ENCODE results near the gene ATXN7. TPM values are rescaled to one million over a fixed set of nuclear protein-coding genes. Genes with fewer than 3 reads are reported as not detected.

Gene ATXN7
- 10 to 100 TPM; 17.5 to 26.8 (median 20.4) TPM for polyA plus RNA-seq (ENCODE audit: insufficient read length in 4 of 4)

- peak in 3 of 4 donors; percentile 16 to 47 (median 35) for DNase-seq (ENCODE audit: low read depth in 4 of 4, low spot score in 3 of 4)
These were observed at the start of gene ATXN7, which contains the start of gene THOC7 for GRCh38 chr3:63863150-63864007. ATXN7 (plus strand) TSS chr3:63863867; CDS start chr3:63912599, 48,732 bp downstream. THOC7 (minus strand) TSS chr3:63863805; CDS start chr3:63863790, 15 bp downstream.

GRCh38 chr3:63814237-63814636 is 49.4 kb upstream of the ATXN7 start:
- DNase-seq (ENCODE audit: low read depth in 4 of 4, low spot score in 3 of 4) = no peak

DNA sequence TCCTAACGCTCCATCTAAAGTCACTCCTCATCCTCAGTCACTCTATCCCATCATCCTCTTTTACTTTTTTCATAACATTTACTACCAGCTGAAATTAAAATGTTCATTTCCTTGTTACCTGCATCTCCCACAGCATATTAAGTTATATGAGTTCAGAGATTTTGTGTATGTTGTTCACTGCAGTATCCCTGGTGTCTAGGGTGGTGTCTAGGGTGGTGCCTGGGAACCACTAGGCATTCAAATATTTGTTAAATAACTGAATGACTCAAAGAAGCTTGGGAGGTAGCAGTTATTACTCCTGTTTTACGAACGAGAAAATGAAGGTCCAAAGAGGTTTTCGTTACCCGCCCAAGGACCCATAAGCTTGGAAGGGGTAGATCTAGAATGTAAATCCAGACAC is 46.4 kb upstream of the ATXN7 start:
- DNase-seq (ENCODE audit: low read depth in 4 of 4, low spot score in 3 of 4) = no peak

- peak; percentile 6 to 27 (median 20) for DNase-seq (ENCODE audit: low read depth in 4 of 4, low spot score in 3 of 4)
These were observed 45.2 kb upstream of the ATXN7 start for GRCh38 chr3:63818282-63819150.

GRCh38 chr3:63819151-63819398 is 44.6 kb upstream of the ATXN7 start, which contains the start of gene C3orf49:
C3orf49 (plus strand) TSS chr3:63819299; CDS start chr3:63819472, 173 bp downstream.
- no peak for DNase-seq (ENCODE audit: low read depth in 4 of 4, low spot score in 3 of 4)

DNA sequence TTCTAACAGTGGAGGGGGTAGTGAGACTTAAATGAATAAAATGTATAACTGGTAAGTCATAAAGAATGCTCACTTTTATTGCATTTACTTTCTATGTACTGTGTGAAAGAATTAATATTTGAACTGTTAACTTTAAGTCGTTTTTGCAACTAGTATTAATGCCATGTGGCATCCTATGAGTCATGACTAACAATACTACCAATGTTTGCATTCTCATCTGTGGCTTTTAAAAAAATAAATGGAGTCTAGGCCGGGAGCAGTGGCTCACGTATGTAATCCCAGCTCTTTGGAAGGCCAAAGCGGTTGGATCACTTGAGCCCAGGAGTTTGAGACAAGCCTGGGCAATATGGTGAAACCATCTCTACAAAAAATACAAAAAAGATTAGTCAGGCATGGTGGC is 39.4 kb upstream of the ATXN7 start:
- DNase-seq (ENCODE audit: low read depth in 4 of 4, low spot score in 3 of 4) = no peak

DNA sequence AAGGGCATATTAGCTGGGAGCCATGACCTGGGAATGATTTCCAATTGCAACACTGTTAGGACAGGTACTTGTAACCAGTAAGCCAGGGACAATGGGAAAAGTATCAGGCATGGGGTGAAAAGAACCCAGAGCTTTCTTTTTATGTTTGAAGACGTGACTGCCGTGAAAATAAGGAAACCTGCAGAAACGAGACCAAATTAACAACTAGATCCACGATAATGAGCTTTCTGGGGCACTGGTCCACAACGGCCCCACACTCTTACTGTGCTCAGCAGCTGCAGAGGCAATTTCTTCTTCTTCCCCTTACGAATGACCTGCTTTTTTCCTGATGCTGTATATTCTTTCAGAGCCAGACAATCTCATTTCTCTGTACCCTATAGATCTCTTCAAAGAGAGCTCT is 33.1 kb upstream of the ATXN7 start:
- no peak for DNase-seq (ENCODE audit: low read depth in 4 of 4, low spot score in 3 of 4)

DNA sequence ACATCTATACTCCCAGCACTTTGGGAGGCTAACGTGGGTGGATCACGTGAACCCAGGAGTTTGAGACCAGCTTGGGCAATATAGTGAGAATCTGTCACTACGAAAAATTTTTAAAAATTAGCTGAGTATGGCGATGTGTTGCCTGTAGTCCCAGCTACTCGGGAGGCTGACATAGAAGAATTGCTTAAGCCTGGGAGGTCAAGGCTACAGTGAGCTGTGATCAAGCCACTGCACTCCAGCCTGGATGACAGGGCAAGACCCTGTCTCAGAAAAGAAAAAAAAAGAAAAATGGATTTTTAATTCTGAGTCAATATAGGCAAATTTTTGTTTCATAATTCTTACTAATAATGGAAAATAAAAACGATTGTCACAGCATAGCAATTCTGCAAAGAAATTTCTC is 31.3 kb upstream of the ATXN7 start:
- DNase-seq (ENCODE audit: low read depth in 4 of 4, low spot score in 3 of 4) = no peak

- DNase-seq (ENCODE audit: low read depth in 4 of 4, low spot score in 3 of 4) = no peak
These were observed 22.0 kb upstream of the ATXN7 start for GRCh38 chr3:63841704-63842103.

GRCh38 chr3:63842127-63842526 is 21.5 kb upstream of the ATXN7 start:
- DNase-seq (ENCODE audit: low read depth in 4 of 4, low spot score in 3 of 4) = no peak

DNA sequence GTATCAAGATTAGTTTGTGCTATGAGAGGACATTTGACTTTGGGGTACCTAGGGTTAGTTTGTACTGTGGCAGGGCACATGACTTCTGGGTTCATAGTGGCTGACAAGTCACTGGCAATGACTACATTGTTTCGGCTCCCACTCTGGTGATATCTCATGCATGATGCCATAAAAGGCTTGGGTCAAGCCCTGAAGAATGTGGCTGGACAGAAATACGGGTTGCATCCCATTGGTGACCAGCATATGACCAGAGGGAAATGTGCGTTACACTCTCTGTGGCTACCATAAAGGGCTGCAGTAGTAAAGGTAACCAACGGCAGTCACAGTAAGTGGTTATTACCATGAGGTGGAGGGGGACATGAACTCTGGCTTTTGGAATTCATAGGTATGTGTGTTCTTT is 18.5 kb upstream of the ATXN7 start:
- DNase-seq (ENCODE audit: low read depth in 4 of 4, low spot score in 3 of 4) = no peak

GRCh38 chr3:63847718-63848450 is 15.8 kb upstream of the ATXN7 start:
- DNase-seq (ENCODE audit: low read depth in 4 of 4, low spot score in 3 of 4) = no peak

DNA sequence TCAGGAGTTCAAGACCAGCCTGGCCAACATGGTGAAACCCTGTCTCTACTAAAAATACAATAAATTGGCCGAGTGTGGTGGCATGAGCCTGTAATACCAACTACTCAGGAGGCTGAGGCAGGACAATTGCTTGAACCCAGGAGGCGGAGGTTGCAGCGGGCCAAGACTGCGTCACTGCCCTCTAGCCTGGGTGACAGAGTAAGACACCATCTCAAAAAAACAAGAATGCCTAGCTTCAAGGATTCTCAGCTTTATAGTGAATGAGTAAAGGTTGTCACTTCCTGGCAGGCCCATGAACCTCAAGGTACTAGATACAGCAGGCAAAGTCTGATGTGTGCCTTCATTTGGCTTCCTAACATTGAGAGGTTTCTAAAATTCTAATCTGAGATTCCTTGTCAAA is 14.5 kb upstream of the ATXN7 start:
- no peak for DNase-seq (ENCODE audit: low read depth in 4 of 4, low spot score in 3 of 4)

DNA sequence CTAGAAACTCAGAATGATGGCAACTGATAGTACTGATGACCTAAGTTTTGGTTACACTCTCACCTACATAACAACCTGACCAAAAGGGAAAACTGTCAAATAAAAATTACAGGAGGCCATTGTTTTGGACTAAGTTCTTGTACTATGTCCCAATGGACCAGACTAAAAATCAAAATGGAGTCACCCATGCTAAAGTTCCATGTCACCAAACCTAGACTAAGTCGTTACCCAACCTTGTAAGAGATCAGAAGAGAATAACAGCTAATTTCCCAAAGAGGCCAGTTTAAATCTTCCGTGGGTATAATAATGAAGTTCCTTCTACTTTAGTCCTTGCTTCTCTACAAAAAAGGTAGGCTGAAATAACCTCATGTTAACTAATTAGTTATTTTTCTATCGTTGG is 12.4 kb upstream of the ATXN7 start:
- DNase-seq (ENCODE audit: low read depth in 4 of 4, low spot score in 3 of 4) = no peak

DNA sequence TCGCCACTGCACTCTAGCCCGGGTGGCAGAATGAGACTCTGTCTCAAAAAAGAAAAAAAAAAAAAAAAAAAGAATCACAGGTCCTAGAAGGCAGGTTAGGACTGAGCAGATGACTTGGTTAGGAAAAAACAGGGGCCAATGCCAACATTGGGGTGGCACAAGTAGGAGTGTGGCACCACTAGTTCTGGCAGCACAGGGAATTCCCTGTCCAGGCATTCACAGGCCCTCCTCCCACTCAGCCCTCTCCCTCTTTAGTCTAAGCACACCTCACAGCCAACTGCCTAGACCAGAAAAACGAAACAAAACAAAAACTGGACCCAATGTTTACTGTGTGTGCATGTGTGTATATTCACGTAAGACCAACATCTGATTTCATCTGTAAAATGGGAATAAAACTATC is 10.6 kb upstream of the ATXN7 start:
- no peak for DNase-seq (ENCODE audit: low read depth in 4 of 4, low spot score in 3 of 4)

GRCh38 chr3:63855333-63855940 is 8.2 kb upstream of the ATXN7 start:
- DNase-seq (ENCODE audit: low read depth in 4 of 4, low spot score in 3 of 4) = no peak

DNA sequence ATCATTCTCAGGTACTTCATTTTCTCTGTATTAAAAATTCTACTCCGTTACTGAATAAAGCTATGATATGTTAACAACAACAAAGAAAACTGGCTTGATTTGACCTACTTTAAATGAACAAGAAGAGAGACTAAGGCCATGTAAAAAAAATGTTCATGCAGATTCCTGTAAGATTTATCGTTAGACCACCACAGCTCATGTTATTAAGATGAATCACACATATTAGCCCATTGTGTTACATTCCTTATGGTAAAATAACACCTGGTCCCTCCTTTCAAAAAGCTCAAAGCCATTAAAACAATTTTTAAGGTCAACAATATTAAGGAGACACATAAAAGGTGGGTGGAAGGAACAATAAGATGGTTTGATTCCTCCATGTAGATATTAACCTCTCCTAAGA is 6.4 kb upstream of the ATXN7 start:
- no peak for DNase-seq (ENCODE audit: low read depth in 4 of 4, low spot score in 3 of 4)

DNA sequence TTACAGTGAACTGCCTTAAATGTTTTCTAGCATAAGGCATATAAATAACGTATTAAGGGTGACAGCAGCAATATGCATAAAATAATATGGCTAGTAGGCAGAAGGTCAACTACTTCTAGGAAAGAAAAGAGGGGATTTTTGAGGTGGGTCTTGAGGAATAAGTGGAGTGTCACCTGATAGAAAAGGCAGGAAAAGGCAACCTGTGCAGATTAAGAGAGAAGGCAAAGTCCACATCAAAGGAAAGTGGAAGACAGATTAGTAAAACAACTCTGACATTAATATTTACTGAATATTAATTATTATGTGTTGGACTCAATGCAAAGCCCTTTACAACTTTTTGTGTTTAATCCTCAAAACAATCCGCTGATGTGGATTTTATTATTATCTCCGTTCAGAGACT is 2.9 kb upstream of the ATXN7 start:
- no peak for DNase-seq (ENCODE audit: low read depth in 4 of 4, low spot score in 3 of 4)

DNA sequence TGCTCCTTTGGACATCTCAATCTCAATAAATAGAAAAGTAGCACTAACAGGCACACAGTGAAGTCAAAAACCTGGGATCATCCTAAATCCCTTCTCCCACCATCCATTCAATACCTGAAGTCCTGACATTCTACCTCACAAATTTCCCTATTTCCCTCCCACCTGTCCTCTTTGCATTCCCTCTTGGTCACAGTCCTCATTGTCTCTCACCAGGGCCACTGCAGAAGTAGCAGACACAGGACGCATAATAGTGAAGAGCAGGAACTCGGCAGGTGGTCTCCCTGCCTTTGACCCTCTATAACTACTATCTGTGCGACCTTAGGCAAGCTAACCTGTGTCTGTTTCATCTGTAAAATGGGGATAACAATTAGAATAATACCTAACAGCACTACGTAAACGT is 2.4 kb upstream of the ATXN7 start:
- no peak for DNase-seq (ENCODE audit: low read depth in 4 of 4, low spot score in 3 of 4)

GRCh38 chr3:63862804-63863149 is 890 bp upstream of the ATXN7 start:
- DNase-seq (ENCODE audit: low read depth in 4 of 4, low spot score in 3 of 4) = no peak

Measured in left renal pelvis (tissue), 4 donors.